GM12878 (cell line): ENCODE results near the gene ACOT7.
"Not testable (repeated sequence)": the region's sequence is repeated elsewhere in the genome, so short reads cannot be mapped to it uniquely, and the experiment has no call there.

Experiments
- POLR2AphosphoS5 ChIP-seq: IDR thresholded peaks from 2 replicates; pipeline ENCODE4 v1.6.1; 2011; ENCODE audit warnings: mild to moderate bottlenecking, low read length, inconsistent platforms
- TF ChIP-seq, protein P1 (sequence below), 3 experiments: IDR thresholded peaks in 2 of 3; conservative IDR thresholded peaks in 1 of 3; 2 replicates each; pipeline ENCODE4 v1.5.1; 2011; ENCODE audit warnings: low read depth in 3 of 3, low read length in 3 of 3, mild to moderate bottlenecking in 3 of 3, control low read depth in 2 of 3, moderate library complexity in 2 of 3, inconsistent platforms in 1 of 3, mixed read lengths in 1 of 3; ENCODE audit not compliant: control insufficient read depth in 2 of 3, insufficient read depth in 1 of 3; ENCODE audit errors: extremely low read depth in 1 of 3

DNA sequence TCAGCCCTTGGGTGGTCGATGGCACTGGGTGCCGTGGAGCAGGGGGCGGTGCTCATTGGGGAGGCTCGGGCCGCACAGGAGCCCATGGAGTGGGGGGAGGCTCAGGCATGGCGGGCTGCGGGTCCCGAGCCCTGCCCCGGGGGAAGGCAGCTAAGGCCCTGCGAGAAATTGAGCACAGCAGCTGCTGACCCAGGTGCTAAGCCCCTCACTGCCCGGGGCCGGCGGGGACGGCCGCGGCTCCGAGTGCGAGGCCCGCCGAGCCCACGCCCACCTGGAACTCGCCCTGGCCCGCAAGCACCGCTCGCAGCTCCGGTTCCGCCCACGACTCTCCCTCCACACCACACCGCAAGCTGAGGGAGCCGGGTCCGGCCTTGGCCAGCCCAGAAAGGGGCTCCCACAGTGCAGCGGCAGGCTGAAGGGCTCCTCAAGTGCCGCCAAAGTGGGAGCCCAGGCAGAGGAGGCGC, 2.2 kb upstream of the ACOT7 start:
- not testable (repeated sequence) for TF ChIP-seq POLR2AphosphoS5
- TF ChIP-seq, protein P1, sequence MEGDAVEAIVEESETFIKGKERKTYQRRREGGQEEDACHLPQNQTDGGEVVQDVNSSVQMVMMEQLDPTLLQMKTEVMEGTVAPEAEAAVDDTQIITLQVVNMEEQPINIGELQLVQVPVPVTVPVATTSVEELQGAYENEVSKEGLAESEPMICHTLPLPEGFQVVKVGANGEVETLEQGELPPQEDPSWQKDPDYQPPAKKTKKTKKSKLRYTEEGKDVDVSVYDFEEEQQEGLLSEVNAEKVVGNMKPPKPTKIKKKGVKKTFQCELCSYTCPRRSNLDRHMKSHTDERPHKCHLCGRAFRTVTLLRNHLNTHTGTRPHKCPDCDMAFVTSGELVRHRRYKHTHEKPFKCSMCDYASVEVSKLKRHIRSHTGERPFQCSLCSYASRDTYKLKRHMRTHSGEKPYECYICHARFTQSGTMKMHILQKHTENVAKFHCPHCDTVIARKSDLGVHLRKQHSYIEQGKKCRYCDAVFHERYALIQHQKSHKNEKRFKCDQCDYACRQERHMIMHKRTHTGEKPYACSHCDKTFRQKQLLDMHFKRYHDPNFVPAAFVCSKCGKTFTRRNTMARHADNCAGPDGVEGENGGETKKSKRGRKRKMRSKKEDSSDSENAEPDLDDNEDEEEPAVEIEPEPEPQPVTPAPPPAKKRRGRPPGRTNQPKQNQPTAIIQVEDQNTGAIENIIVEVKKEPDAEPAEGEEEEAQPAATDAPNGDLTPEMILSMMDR (IDR thresholded peaks at IDR 0.05 in 2 of 3, conservative IDR thresholded peaks at IDR 0.05 in 1 of 3; ENCODE audit: control insufficient read depth in 2 of 3, extremely low read depth in 1 of 3, insufficient read depth in 1 of 3, low read depth in 3 of 3, low read length in 3 of 3) = not testable (repeated sequence)
